Left renal cortex interstitium (tissue), 4 donors: ENCODE results near the gene PLCB1. TPM values are rescaled to one million over a fixed set of nuclear protein-coding genes. Genes with fewer than 3 reads are reported as not detected.

ENCODE experiments used
- DNase-seq, 4 donors: peaks; one replicate each; pipeline ENCODE4 v3.0.0-alpha.2; 2013; ENCODE audit warnings: low read depth in 4 of 4, low spot score in 2 of 4, missing footprints in 1 of 4
- polyA plus RNA-seq, 4 donors: library from polyadenylated mRNA; unstranded; fragments of 120-200 nt; gene quantifications; one replicate each; pipeline ENCODE4 v1.2.1, GENCODE V29; 2013; ENCODE audit not compliant: insufficient read length in 4 of 4

PLCB1 gene
- polyA plus RNA-seq, 4 donors, result 35.5 to 66.8 (median 41.4) TPM

GRCh38 chr20:8242066-8242465, 110.0 kb downstream of the PLCB1 start:
- no peak for DNase-seq

- DNase-seq, result no peak
These were observed 111.0 kb downstream of the PLCB1 start for GRCh38 chr20:8242827-8243724.

- no peak for DNase-seq
These were observed 112.6 kb downstream of the PLCB1 start for GRCh38 chr20:8244637-8245036.

GRCh38 chr20:8246153-8246552, 114.1 kb downstream of the PLCB1 start:
- no peak for DNase-seq

GRCh38 chr20:8246716-8247115, 114.7 kb downstream of the PLCB1 start:
- DNase-seq, result no peak

- no peak for DNase-seq
These were observed 116.0 kb downstream of the PLCB1 start for GRCh38 chr20:8248051-8248450.

GRCh38 chr20:8249634-8250033, 117.6 kb downstream of the PLCB1 start:
- no peak for DNase-seq

GRCh38 chr20:8250539-8251200, 118.6 kb downstream of the PLCB1 start:
- DNase-seq, result no peak

- no peak for DNase-seq
These were observed 119.1 kb downstream of the PLCB1 start for GRCh38 chr20:8251201-8251575.

GRCh38 chr20:8254911-8255582, 123.0 kb downstream of the PLCB1 start:
- no peak for DNase-seq

GRCh38 chr20:8255945-8256632, 124.0 kb downstream of the PLCB1 start:
- DNase-seq, result no peak

- DNase-seq, result no peak
These were observed 128.8 kb downstream of the PLCB1 start for GRCh38 chr20:8260837-8261251.

GRCh38 chr20:8262721-8263120, 130.7 kb downstream of the PLCB1 start:
- DNase-seq, result no peak

- DNase-seq, result no peak
These were observed 133.5 kb downstream of the PLCB1 start for GRCh38 chr20:8265588-8265987.

- no peak for DNase-seq
These were observed 134.9 kb downstream of the PLCB1 start for GRCh38 chr20:8267009-8267408.

- no peak for DNase-seq
These were observed 139.7 kb downstream of the PLCB1 start for GRCh38 chr20:8271727-8272126.

GRCh38 chr20:8272766-8273165, 140.7 kb downstream of the PLCB1 start:
- DNase-seq, result no peak

GRCh38 chr20:8284902-8285301, 152.8 kb downstream of the PLCB1 start:
- no peak for DNase-seq

- DNase-seq, result no peak
These were observed 155.3 kb downstream of the PLCB1 start for GRCh38 chr20:8287340-8287739.

- no peak for DNase-seq
These were observed 159.1 kb downstream of the PLCB1 start for GRCh38 chr20:8291200-8291599.

- DNase-seq, result no peak
These were observed 159.8 kb downstream of the PLCB1 start for GRCh38 chr20:8291873-8292272.
